ENCODE data around the gene CASQ2.

Gene CASQ2

GRCh38 chr1:115697619-115698018 lies 70.9 kb downstream of the CASQ2 start:
- no peak for DNase-seq (ENCODE audit: low read depth, low spot score)

- DNase-seq (ENCODE audit: low read depth, low spot score): no peak
Measured at GRCh38 chr1:115694805-115695204, 73.7 kb downstream of the CASQ2 start.

- no peak for DNase-seq (ENCODE audit: low read depth, low spot score)
Measured at GRCh38 chr1:115692224-115692623, 76.3 kb downstream of the CASQ2 start.

- no peak for DNase-seq (ENCODE audit: low read depth, low spot score)
Measured at GRCh38 chr1:115690972-115691371, 77.5 kb downstream of the CASQ2 start.

GRCh38 chr1:115687744-115688143 lies 80.8 kb downstream of the CASQ2 start:
- DNase-seq (ENCODE audit: low read depth, low spot score): no peak

GRCh38 chr1:115685029-115685705 lies 83.3 kb downstream of the CASQ2 start:
- DNase-seq (ENCODE audit: low read depth, low spot score): no peak

- no peak for DNase-seq (ENCODE audit: low read depth, low spot score)
Measured at GRCh38 chr1:115682792-115683191, 85.7 kb downstream of the CASQ2 start.

- no peak for DNase-seq (ENCODE audit: low read depth, low spot score)
Measured at GRCh38 chr1:115680730-115681111, 87.8 kb downstream of the CASQ2 start.

GRCh38 chr1:115679141-115679611 lies 89.3 kb downstream of the CASQ2 start:
- DNase-seq (ENCODE audit: low read depth, low spot score): no peak

- no peak for DNase-seq (ENCODE audit: low read depth, low spot score)
Measured at GRCh38 chr1:115678141-115678540, 90.4 kb downstream of the CASQ2 start.

- DNase-seq (ENCODE audit: low read depth, low spot score): no peak
Measured at GRCh38 chr1:115677565-115677964, 90.9 kb downstream of the CASQ2 start.

- DNase-seq (ENCODE audit: low read depth, low spot score): no peak
Measured at GRCh38 chr1:115677182-115677555, 91.3 kb downstream of the CASQ2 start.

GRCh38 chr1:115676498-115677181 lies 91.9 kb downstream of the CASQ2 start:
- DNase-seq (ENCODE audit: low read depth, low spot score): no peak

GRCh38 chr1:115672224-115673009 lies 96.1 kb downstream of the CASQ2 start:
- DNase-seq (ENCODE audit: low read depth, low spot score): no peak

- DNase-seq (ENCODE audit: low read depth, low spot score): no peak
Measured at GRCh38 chr1:115671176-115671934, 97.2 kb downstream of the CASQ2 start.

- no peak for DNase-seq (ENCODE audit: low read depth, low spot score)
Measured at GRCh38 chr1:115670476-115671175, 97.9 kb downstream of the CASQ2 start.

GRCh38 chr1:115669886-115670285 lies 98.6 kb downstream of the CASQ2 start:
- DNase-seq (ENCODE audit: low read depth, low spot score): no peak

- no peak for DNase-seq (ENCODE audit: low read depth, low spot score)
Measured at GRCh38 chr1:115669002-115669673, 99.4 kb downstream of the CASQ2 start.

- no peak for DNase-seq (ENCODE audit: low read depth, low spot score)
Measured at GRCh38 chr1:115668579-115668978, 99.9 kb downstream of the CASQ2 start.

GRCh38 chr1:115666702-115667101 lies 101.8 kb downstream of the CASQ2 start:
- no peak for DNase-seq (ENCODE audit: low read depth, low spot score)

GRCh38 chr1:115666206-115666605 lies 102.3 kb downstream of the CASQ2 start:
- no peak for DNase-seq (ENCODE audit: low read depth, low spot score)

Measured in brain pericyte (primary cell).